Gastroesophageal sphincter (tissue), 4 donors: ENCODE data around the gene PDE1C. TPM values are rescaled to one million over a fixed set of nuclear protein-coding genes. Genes with fewer than 3 reads are reported as not detected.

Experiments
- ATAC-seq: fragments of 150-250 bp; one replicate; pipeline ENCODE4 v1.9.1; 2016; ENCODE audit warnings: mild to moderate bottlenecking, moderate library complexity
- H3K27ac ChIP-seq, 4 donors: fragments of 200-600 bp; sonication (generic) in 3 of 4; 1 replicate in 3 of 4; 2 replicates in 1 of 4; pipeline ENCODE4 v1.5.1; 2016 to 2019
- H3K27me3 ChIP-seq: fragments of 200-600 bp; sonication (generic); one replicate; pipeline ENCODE4 v1.5.1; 2019
- H3K36me3 ChIP-seq, 2 donors: fragments of 200-600 bp; sonication (generic); one replicate each; pipeline ENCODE4 v1.5.1; 2019; ENCODE audit warnings: control low read depth in 1 of 2
- H3K4me1 ChIP-seq, 3 donors: fragments of 200-600 bp; sonication (generic); 1 replicate in 2 of 3; 2 replicates in 1 of 3; pipeline ENCODE4 v1.5.1; 2016 to 2019; ENCODE audit warnings: control low read depth in 2 of 3
- H3K4me3 ChIP-seq, 2 donors: fragments of 200-600 bp; sonication (generic); one replicate each; pipeline ENCODE4 v1.5.1; 2019; ENCODE audit warnings: mild to moderate bottlenecking in 1 of 2, moderate library complexity in 1 of 2
- H3K9me3 ChIP-seq, 3 donors: fragments of 200-600 bp; sonication (generic); one replicate each; pipeline ENCODE4 v1.5.1; 2017 to 2019; ENCODE audit warnings: control low read depth in 2 of 3
- CTCF ChIP-seq, 4 experiments: fragments of 200-600 bp in 2 of 4; fragments of 450-650 bp in 2 of 4; sonication (generic) in 1 of 4; IDR thresholded peaks; one replicate each; pipeline ENCODE4 v1.5.1; 2017 to 2019; ENCODE audit warnings: antibody characterized with exemption in 4 of 4, mild to moderate bottlenecking in 2 of 4, moderate library complexity in 2 of 4
- EP300 ChIP-seq: sonication (generic); formaldehyde crosslinking; IDR thresholded peaks from one replicate; pipeline ENCODE4 v1.6.1; 2017; ENCODE audit warnings: antibody characterized with exemption, mild to moderate bottlenecking
- POLR2A ChIP-seq, 2 donors: fragments of 450-650 bp; IDR thresholded peaks; one replicate each; pipeline ENCODE4 v1.6.1; 2017; ENCODE audit warnings: antibody characterized with exemption in 2 of 2, mild to moderate bottlenecking in 2 of 2, moderate library complexity in 1 of 2
- POLR2AphosphoS5 ChIP-seq: sonication (generic); formaldehyde crosslinking; IDR thresholded peaks from one replicate; pipeline ENCODE4 v1.6.1; 2017; ENCODE audit warnings: antibody characterized with exemption
- WGBS, 2 donors: methylation state at CpG; one replicate each; pipeline ENCODE4 v1.1.5; 2018; ENCODE audit warnings: low coverage in 1 of 2; 5-methylcytosine and 5-hydroxymethylcytosine counted together
- total RNA-seq, 4 donors: library from RNA; depleted of rRNA; stranded (reverse); fragments of >200 nt; gene quantifications; one replicate each; pipeline ENCODE4 v1.1.0, GENCODE V29; 2016

Gene PDE1C
- total RNA-seq, 4 donors from 2014 or later = 17.2 to 28.8 (median 21.7) TPM

DNA sequence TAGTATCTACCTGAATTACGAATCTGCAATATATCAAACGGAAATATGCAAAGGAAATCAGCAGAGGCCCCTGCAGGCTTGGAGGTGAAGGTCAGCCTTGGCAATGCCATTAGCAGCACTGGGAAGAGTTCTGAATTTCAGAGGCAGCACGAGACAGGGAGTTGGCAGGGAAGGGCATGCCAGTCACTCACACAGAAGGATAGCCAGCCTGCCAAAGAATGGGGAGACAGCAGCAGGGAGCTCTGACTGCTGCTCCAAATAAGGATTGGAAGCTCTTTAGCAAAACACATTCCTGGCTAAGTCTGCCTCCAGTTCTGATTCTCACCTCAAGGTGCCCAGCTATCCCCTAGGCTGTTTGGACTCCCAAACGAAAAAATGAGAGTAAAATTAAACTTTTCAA is 188.0 kb downstream of the PDE1C start:
- H3K4me3 ChIP-seq = no peak overlapping the region
- no peaks in the 10 kb centered on the region for H3K27me3 ChIP-seq
- peak overlapping the region; percentile 53 to 86 (median 80) for H3K27ac ChIP-seq
- WGBS, 2 donors = 10 to 51% methylated on average over 4 of the region's 4 CpGs
- peaks cover 16 to 46% (median 22%) of the 10 kb centered on the region in 3 donors for H3K4me1 ChIP-seq
- ATAC-seq = peak; percentile 71
- no peaks in the 10 kb centered on the region for H3K9me3 ChIP-seq
- H3K36me3 ChIP-seq = peaks cover 0 to 6% of the 10 kb centered on the region in 2 donors
- TF ChIP-seq CTCF (IDR thresholded peaks at IDR 0.05) (peak; percentile 23 to 61 (median 40)), POLR2AphosphoS5 (no peak), EP300 (no peak)

DNA sequence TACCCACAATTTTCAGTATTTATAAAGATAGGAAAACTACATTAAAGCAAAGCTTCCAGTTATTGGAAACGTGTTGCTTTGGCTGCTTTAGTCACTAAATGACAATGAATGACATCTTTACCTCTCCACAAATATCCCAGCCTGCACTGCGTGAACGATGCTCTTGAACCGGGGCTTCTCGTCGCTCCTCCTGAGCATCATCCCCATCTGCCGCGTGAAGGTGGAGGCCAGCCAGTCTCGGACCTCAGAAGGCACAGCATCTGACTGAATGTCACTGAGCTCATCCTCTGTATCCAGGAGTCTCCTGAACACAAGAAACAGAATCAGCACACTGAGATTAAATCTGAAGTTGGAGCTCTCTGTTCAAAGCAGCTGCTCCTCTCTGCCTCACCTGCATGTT is 191.3 kb downstream of the PDE1C start:
- Histone ChIP-seq H3K27ac (no peak overlapping the region), H3K9me3 (no peaks in the 10 kb centered on the region), H3K4me1 (peaks cover 9 to 23% (median 13%) of the 10 kb centered on the region in 3 donors), H3K4me3 (no peak overlapping the region), H3K27me3 (no peaks in the 10 kb centered on the region), H3K36me3 (peaks cover 0 to 6% of the 10 kb centered on the region in 2 donors)
- WGBS, 2 donors = 83 to 93% methylated on average over 3 to 6 of the region's 9 CpGs
- ATAC-seq = no peak
- TF ChIP-seq POLR2A (IDR thresholded peaks at IDR 0.05) (no peak), POLR2AphosphoS5 (no peak), EP300 (no peak), CTCF (IDR thresholded peaks at IDR 0.05) (no peak)

GRCh38 chr7:31875424-31875823 is 194.8 kb downstream of the PDE1C start:
- ATAC-seq = no peak
- 53 to 80% methylated on average over 1 to 2 of the region's 2 CpGs for WGBS, 2 donors
- TF ChIP-seq EP300 (no peak), POLR2AphosphoS5 (no peak), POLR2A (IDR thresholded peaks at IDR 0.05) (no peak), CTCF (IDR thresholded peaks at IDR 0.05) (no peak)
- Histone ChIP-seq H3K36me3 (peaks cover 0 to 11% of the 10 kb centered on the region in 2 donors), H3K27me3 (no peaks in the 10 kb centered on the region), H3K27ac (no peak overlapping the region), H3K4me3 (no peak overlapping the region), H3K4me1 (no peaks in the 10 kb centered on the region), H3K9me3 (no peaks in the 10 kb centered on the region)

DNA sequence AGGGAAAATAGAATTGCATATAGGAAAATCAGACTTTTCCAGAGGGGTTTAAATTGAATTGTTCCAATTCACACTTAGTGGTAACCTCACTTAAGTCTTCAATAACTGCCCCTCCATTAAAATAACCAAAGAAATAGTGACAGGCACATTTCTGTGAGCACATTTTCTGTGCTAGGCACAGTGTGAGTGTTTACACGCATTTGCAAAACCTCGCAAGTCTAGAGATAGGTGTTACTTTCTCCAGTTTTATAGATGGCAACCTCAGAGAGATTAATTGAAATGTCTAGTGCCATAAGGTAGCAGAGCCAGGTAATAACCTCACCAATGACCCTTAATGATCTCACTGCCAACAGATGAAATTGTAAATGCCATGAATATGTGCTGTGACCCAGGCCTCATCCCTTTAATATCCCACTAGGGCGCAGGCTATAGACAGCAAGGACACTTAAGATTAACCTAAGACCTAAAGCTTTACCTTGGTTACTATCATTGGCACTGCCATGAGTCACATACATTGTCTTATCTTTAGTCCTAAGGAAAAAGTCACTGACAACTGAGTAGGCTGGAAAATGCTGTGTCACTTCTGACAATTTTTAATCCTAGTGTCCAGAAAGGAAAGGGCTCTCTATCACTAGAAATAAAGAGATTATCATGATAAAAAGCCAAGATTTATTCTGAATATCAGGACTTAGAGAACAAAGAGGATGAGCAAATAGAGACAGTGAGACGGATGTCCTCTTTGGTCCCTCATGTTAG is 195.4 kb downstream of the PDE1C start:
- 80 to 94% methylated on average over 3 to 4 of the region's 4 CpGs for WGBS, 2 donors
- ATAC-seq = no peak
- Histone ChIP-seq H3K27ac (no peak overlapping the region), H3K36me3 (peaks cover 0 to 11% of the 10 kb centered on the region in 2 donors), H3K4me1 (no peaks in the 10 kb centered on the region), H3K9me3 (no peaks in the 10 kb centered on the region), H3K4me3 (no peak overlapping the region), H3K27me3 (no peaks in the 10 kb centered on the region)
- TF ChIP-seq EP300 = no peak
- TF ChIP-seq CTCF (IDR thresholded peaks at IDR 0.05) = no peak
- no peak for TF ChIP-seq POLR2A (IDR thresholded peaks at IDR 0.05)
- no peak for TF ChIP-seq POLR2AphosphoS5
